HepG2 (cell line): ENCODE data around the gene ESRP2. TPM values are rescaled to one million over a fixed set of nuclear protein-coding genes. Genes with fewer than 3 reads are reported as not detected.

Experiments
- GMEB1 ChIP-seq: sonication (generic); formaldehyde crosslinking; IDR thresholded peaks from 2 replicates; pipeline ENCODE4 v1.5.1; 2020; ENCODE audit warnings: missing genetic modification reagents, mild to moderate bottlenecking, borderline replicate concordance
- HES4 ChIP-seq: sonication (generic); formaldehyde crosslinking; IDR thresholded peaks from 2 replicates; pipeline ENCODE4 v1.9.0; 2021; ENCODE audit warnings: mild to moderate bottlenecking, missing genetic modification reagents, borderline replicate concordance
- HOXA9 ChIP-seq: sonication (generic); formaldehyde crosslinking; IDR thresholded peaks from 2 replicates; pipeline ENCODE4 v1.8.1; 2022; ENCODE audit warnings: missing genetic modification reagents, mild to moderate bottlenecking, moderate library complexity, borderline replicate concordance
- MXD4 ChIP-seq: IDR thresholded peaks from 2 replicates; pipeline ENCODE4 v1.6.1; 2016; ENCODE audit warnings: mild to moderate bottlenecking, missing biosample characterization, missing genetic modification reagents
- NFKB2 ChIP-seq: sonication (generic); formaldehyde crosslinking; IDR thresholded peaks from 2 replicates; pipeline ENCODE4 v1.4.0; 2020; ENCODE audit warnings: missing genetic modification reagents, borderline replicate concordance
- SIX4 ChIP-seq: sonication (generic); formaldehyde crosslinking; IDR thresholded peaks from 2 replicates; pipeline ENCODE4 v1.4.0; 2020; ENCODE audit warnings: missing genetic modification reagents
- TOE1 ChIP-seq: sonication (generic); formaldehyde crosslinking; IDR thresholded peaks from 2 replicates; pipeline ENCODE4 v1.4.0; 2020; ENCODE audit warnings: mild to moderate bottlenecking, missing genetic modification reagents
- ZNF230 ChIP-seq: sonication (generic); formaldehyde crosslinking; IDR thresholded peaks from 2 replicates; pipeline ENCODE4 v1.4.0; 2020; ENCODE audit warnings: mild to moderate bottlenecking, missing genetic modification reagents
- ZNF263 ChIP-seq: sonication (generic); formaldehyde crosslinking; IDR thresholded peaks from 2 replicates; pipeline ENCODE4 v1.4.0; 2020; ENCODE audit warnings: missing genetic modification reagents
- ZNF337 ChIP-seq: sonication (generic); formaldehyde crosslinking; IDR thresholded peaks from 2 replicates; pipeline ENCODE4 v1.5.1; 2020; ENCODE audit warnings: missing genetic modification reagents, low read depth, mild to moderate bottlenecking, borderline replicate concordance
- ZNF513 ChIP-seq: sonication (generic); formaldehyde crosslinking; conservative IDR thresholded peaks from 2 replicates; pipeline ENCODE4 v1.5.0; 2020; ENCODE audit warnings: missing genetic modification reagents
- ZNF530 ChIP-seq: sonication (generic); formaldehyde crosslinking; IDR thresholded peaks from 2 replicates; pipeline ENCODE4 v1.5.0; 2020; ENCODE audit warnings: low read depth, mild to moderate bottlenecking, missing genetic modification reagents
- ZNF619 ChIP-seq: sonication (generic); formaldehyde crosslinking; IDR thresholded peaks from 2 replicates; pipeline ENCODE4 v1.4.0; 2020; ENCODE audit warnings: mild to moderate bottlenecking, missing genetic modification reagents
- ZNF737 ChIP-seq: sonication (generic); formaldehyde crosslinking; IDR thresholded peaks from 2 replicates; pipeline ENCODE4 v1.5.0; 2020; ENCODE audit warnings: missing genetic modification reagents, mild to moderate bottlenecking, borderline replicate concordance
- polyA plus RNA-seq, 8 experiments: library from polyadenylated mRNA; depleted of rRNA in 3 of 8; stranded (reverse) in 7 of 8; unstranded in 1 of 8; fragments of >200 nt; fragmentation: Illumina TruSeq in 4 of 8; extraction: Trizol in 4 of 8; gene quantifications; 2 replicates each; pipeline versions ENCODE4 v1.2.1 to v1.2.3, GENCODE V29; 2011 to 2016; ENCODE audit warnings: low read depth in 4 of 8, missing spikeins in 1 of 8, mixed read lengths in 1 of 8; ENCODE audit not compliant: insufficient read depth in 1 of 8
- total RNA-seq, 5 experiments: library from RNA; depleted of rRNA; stranded (reverse); fragments of >200 nt; fragmentation: Illumina TruSeq; extraction: Trizol; gene quantifications; 2 replicates each; pipeline ENCODE4 v1.2.3, GENCODE V29; 2016; ENCODE audit warnings: low read depth in 1 of 5
- TF ChIP-seq, protein P1 (sequence below): sonication (generic); formaldehyde crosslinking; IDR thresholded peaks from 2 replicates; pipeline ENCODE4 v1.5.0; 2020; ENCODE audit warnings: mild to moderate bottlenecking, missing genetic modification reagents, borderline replicate concordance
- TF ChIP-seq, protein P2 (sequence below): sonication (generic); formaldehyde crosslinking; IDR thresholded peaks from 2 replicates; pipeline ENCODE4; 2020; ENCODE audit warnings: missing genetic modification reagents, mild to moderate bottlenecking, borderline replicate concordance

Gene ESRP2
- total and polyA plus RNA-seq, 2 of the 13 experiments (the other 11 are each of a cell fraction or from before 2014, with no cell fraction given) = 21.1 to 32.4 TPM

- TF ChIP-seq, protein P1, sequence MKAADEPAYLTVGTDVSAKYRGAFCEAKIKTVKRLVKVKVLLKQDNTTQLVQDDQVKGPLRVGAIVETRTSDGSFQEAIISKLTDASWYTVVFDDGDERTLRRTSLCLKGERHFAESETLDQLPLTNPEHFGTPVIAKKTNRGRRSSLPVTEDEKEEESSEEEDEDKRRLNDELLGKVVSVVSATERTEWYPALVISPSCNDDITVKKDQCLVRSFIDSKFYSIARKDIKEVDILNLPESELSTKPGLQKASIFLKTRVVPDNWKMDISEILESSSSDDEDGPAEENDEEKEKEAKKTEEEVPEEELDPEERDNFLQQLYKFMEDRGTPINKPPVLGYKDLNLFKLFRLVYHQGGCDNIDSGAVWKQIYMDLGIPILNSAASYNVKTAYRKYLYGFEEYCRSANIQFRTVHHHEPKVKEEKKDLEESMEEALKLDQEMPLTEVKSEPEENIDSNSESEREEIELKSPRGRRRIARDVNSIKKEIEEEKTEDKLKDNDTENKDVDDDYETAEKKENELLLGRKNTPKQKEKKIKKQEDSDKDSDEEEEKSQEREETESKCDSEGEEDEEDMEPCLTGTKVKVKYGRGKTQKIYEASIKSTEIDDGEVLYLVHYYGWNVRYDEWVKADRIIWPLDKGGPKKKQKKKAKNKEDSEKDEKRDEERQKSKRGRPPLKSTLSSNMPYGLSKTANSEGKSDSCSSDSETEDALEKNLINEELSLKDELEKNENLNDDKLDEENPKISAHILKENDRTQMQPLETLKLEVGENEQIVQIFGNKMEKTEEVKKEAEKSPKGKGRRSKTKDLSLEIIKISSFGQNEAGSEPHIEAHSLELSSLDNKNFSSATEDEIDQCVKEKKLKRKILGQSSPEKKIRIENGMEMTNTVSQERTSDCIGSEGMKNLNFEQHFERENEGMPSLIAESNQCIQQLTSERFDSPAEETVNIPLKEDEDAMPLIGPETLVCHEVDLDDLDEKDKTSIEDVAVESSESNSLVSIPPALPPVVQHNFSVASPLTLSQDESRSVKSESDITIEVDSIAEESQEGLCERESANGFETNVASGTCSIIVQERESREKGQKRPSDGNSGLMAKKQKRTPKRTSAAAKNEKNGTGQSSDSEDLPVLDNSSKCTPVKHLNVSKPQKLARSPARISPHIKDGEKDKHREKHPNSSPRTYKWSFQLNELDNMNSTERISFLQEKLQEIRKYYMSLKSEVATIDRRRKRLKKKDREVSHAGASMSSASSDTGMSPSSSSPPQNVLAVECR (CRISPR knock-in tag) = peak; percentile 88; the same call in 1 of the 2 replicates
- TF ChIP-seq SIX4 (0 out of 2 replicates have a peak, but pooled peaks have one; percentile 49), HES4 (CRISPR knock-in tag) (peak; percentile 40; the same call in 1 of the 2 replicates), TOE1 (no peak), ZNF513 (CRISPR knock-in tag) (0 out of 2 replicates have a peak, but pooled peaks have one; percentile 73), ZNF230 (peak; percentile 90), NFKB2 (CRISPR knock-in tag) (peak; percentile 87; the same call in 1 of the 2 replicates), GMEB1 (peak; percentile 57), HOXA9 (CRISPR knock-in tag) (no peak), ZNF263 (CRISPR knock-in tag) (peak; percentile 67), ZNF737 (no peak), ZNF619 (peak; percentile 70), ZNF337 (CRISPR knock-in tag) (peak; percentile 23; the same call in 1 of the 2 replicates), ZNF530 (CRISPR knock-in tag) (no peak), MXD4 (CRISPR knock-in tag) (peak; percentile 92)
- TF ChIP-seq, protein P2, sequence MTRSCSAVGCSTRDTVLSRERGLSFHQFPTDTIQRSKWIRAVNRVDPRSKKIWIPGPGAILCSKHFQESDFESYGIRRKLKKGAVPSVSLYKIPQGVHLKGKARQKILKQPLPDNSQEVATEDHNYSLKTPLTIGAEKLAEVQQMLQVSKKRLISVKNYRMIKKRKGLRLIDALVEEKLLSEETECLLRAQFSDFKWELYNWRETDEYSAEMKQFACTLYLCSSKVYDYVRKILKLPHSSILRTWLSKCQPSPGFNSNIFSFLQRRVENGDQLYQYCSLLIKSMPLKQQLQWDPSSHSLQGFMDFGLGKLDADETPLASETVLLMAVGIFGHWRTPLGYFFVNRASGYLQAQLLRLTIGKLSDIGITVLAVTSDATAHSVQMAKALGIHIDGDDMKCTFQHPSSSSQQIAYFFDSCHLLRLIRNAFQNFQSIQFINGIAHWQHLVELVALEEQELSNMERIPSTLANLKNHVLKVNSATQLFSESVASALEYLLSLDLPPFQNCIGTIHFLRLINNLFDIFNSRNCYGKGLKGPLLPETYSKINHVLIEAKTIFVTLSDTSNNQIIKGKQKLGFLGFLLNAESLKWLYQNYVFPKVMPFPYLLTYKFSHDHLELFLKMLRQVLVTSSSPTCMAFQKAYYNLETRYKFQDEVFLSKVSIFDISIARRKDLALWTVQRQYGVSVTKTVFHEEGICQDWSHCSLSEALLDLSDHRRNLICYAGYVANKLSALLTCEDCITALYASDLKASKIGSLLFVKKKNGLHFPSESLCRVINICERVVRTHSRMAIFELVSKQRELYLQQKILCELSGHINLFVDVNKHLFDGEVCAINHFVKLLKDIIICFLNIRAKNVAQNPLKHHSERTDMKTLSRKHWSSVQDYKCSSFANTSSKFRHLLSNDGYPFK (CRISPR knock-in tag) = peak; percentile 77
Observed at GRCh38 chr16:68257906-68258800, 22.2 kb upstream of the ESRP2 start (continued).
